Measurements from ENCODE around the gene HSD17B14. TPM values are rescaled to one million over a fixed set of nuclear protein-coding genes. Genes with fewer than 3 reads are reported as not detected.
"Not testable (repeated sequence)": the region's sequence is repeated elsewhere in the genome, so short reads cannot be mapped to it uniquely, and the experiment has no call there.

HSD17B14 gene
- total RNA-seq: 10 to 100 TPM in 1 of 2 donors, 1 to 10 TPM in 1; 6.9 to 25.5 TPM
- 10 to 100 TPM; 15.7 to 19.4 TPM for polyA plus RNA-seq (ENCODE audit: insufficient read length in 2 of 2)
- long read RNA-seq, donor 1, transcript HSD17B14-201 (9 exons, 1,238 nt): major isoform, 8 of 14 reads
- long read RNA-seq, donor 1, partial matches to known transcripts: 6 of 14 reads
- long read RNA-seq, donor 1, other reads (novel, unspliced or antisense): 0 of 14 reads
- long read RNA-seq, donor 2, partial matches to known transcripts: 0 of 1 reads
- long read RNA-seq, donor 2, other reads (novel, unspliced or antisense): 0 of 1 reads
- long read RNA-seq, donor 3, partial matches to known transcripts: 0 of 2 reads
- long read RNA-seq, donor 3, other reads (novel, unspliced or antisense): 0 of 2 reads
- long read RNA-seq, donor 4, transcript HSD17B14-201 (9 exons, 1,238 nt): major isoform, 7 of 17 reads
- long read RNA-seq, donor 4, partial matches to known transcripts: 10 of 17 reads
- long read RNA-seq, donor 4, other reads (novel, unspliced or antisense): 0 of 17 reads

DNA sequence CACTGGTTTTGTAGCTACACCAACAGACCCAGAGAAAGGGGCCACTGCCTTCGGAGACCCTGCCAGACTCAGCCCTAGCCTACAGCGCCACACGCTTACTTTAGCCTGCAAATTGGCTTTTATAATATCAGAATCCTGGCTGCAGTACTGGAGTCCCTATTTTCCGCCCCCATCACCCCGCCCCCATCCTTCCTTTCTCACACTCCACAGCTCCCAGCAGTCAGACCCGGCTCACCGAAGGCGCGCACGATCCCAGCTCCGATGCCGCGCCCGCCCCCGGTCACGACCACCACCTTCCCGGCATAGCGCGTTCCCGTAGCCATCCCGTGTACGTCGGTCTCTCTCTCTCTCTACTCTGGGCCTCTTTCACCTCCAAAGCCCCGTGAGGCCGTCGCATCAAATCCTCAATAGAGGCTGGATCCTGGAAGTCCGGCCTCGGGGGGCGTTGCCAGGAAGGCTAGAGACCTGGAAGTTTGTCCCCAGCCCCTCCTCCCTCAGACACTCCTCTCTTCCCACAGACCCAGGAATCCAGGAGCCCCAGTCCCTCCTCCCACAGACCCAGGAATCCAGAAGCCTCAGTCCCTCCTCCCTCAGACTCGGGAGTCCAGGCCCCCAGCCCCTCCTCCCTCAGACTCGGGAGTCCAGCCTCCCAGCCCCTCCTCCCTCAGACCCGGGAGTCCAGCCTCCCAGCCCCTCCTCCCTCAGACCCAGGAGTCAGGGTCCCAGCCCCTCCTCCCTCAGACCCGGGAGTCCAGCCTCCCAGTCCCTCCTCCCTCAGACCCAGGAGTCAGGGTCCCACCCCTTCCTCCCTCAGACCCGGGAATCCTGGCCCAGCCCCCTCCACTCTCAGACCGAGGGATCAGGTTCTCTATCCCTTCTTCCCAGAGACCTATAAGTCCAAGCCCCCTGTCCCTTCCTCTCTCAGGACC is at the start of gene HSD17B14:
TSS of gene HSD17B14 (minus strand) at position 403 of the 929 bp plus-strand sequence. CDS start at position 323, 80 bp downstream.
- peak within 1 kb of the TSS; percentile 92 for H3K27ac ChIP-seq (ENCODE audit: low read depth, low read length)
- no peaks in the 10 kb centered on the region for H3K9me3 ChIP-seq (ENCODE audit: control insufficient read depth, insufficient read depth, low read length)
- peaks cover 28% of the 10 kb centered on the region for H3K4me1 ChIP-seq (ENCODE audit: control insufficient read depth, insufficient read depth, low read length)
- peak in 4 of 6 donors; percentile 24 to 77 (median 41) for DNase-seq (ENCODE audit: low read depth in 4 of 6, low spot score in 6 of 6)
- H3K4me3 ChIP-seq (ENCODE audit: low read depth, low read length): peak within 1 kb of the TSS; percentile 58
- H3K27me3 ChIP-seq (ENCODE audit: control insufficient read depth, insufficient read depth, low read length): peaks cover 12% of the 10 kb centered on the region
- WGBS (ENCODE audit: insufficient coverage): 2% methylated on average over 34 of the region's 35 CpGs
- peaks cover 18% of the 10 kb centered on the region for H3K36me3 ChIP-seq (ENCODE audit: control insufficient read depth, insufficient read depth, low read length)

DNA sequence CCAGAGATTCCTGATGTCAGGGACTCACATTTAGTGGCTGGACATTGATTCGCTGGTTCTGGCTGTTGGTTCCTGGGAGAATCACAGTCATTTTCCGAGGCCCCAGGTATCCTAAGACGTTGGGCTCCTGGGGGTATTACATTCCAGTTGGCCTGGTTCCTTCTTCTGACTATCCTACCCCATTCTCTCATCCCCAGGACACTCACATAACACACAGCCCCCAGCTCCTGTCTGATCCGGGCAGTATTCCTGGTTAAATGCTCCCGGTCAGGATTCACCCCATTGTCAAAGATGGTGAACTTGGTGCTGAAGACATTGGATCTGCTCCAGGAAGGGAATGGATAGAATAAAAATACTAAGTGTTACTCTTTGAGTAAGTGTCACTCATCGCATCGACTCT is 47.4 kb upstream of the HSD17B14 start:
- Histone ChIP-seq H3K27ac (ENCODE audit: low read depth, low read length) (no peak overlapping the region), H3K36me3 (ENCODE audit: control insufficient read depth, insufficient read depth, low read length) (peaks cover 5% of the 10 kb centered on the region), H3K9me3 (ENCODE audit: control insufficient read depth, insufficient read depth, low read length) (no peaks in the 10 kb centered on the region), H3K4me3 (ENCODE audit: low read depth, low read length) (no peak overlapping the region), H3K27me3 (ENCODE audit: control insufficient read depth, insufficient read depth, low read length) (no peaks in the 10 kb centered on the region), H3K4me1 (ENCODE audit: control insufficient read depth, insufficient read depth, low read length) (no peaks in the 10 kb centered on the region)
- DNase-seq (ENCODE audit: low read depth in 4 of 6, low spot score in 6 of 6): no peak
- 86% methylated on average over 5 of the region's 7 CpGs for WGBS (ENCODE audit: insufficient coverage)

DNA sequence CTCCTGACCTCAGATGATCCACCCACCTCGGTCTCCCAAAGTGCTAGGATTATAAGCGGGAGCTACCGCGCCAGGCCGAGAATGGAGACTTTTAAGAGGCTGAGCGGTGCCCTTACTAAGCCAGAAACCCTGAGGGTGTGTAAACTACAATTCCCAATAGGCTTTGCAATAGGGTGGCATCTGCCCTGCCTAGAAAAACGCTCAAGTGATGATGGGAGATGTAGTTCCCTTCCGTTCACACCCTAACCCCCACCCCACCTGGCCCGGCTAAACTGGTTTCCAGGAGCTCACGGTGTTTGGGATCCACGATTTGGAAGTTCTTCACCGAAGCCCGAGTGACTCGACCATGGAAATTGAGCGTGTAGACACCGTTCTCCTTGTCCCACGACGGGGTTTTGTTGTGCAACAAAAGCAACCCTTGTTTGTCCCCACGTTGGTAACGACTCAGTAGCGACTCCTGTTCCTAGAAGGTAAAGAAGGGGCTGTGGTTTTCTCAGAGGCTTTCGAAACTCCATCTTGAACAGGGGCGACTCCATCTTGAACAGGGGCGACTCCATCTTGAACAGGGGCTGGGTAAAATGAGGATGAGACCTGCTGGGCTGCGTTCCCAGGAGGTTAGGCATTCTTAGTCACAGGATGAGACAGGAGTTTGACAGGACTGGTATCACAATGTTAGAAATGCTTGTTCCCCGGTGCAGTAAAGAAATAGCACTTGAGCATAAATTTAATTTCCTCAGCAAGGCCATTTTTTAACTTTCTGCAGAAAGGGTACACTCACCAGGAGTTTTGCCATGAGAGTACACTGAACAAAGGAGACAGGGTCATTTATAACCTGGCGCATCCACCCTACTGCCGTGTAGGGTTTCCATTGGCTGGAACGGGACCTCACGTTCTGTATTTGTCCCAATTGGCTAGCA is 45.7 kb upstream of the HSD17B14 start:
- no peaks in the 10 kb centered on the region for H3K4me1 ChIP-seq (ENCODE audit: control insufficient read depth, insufficient read depth, low read length)
- no peak overlapping the region for H3K27ac ChIP-seq (ENCODE audit: low read depth, low read length)
- no peaks in the 10 kb centered on the region for H3K9me3 ChIP-seq (ENCODE audit: control insufficient read depth, insufficient read depth, low read length)
- H3K4me3 ChIP-seq (ENCODE audit: low read depth, low read length): no peak overlapping the region
- DNase-seq (ENCODE audit: low read depth in 4 of 6, low spot score in 6 of 6): peak in 2 of 6 donors; percentile 40 to 54
- H3K27me3 ChIP-seq (ENCODE audit: control insufficient read depth, insufficient read depth, low read length): no peaks in the 10 kb centered on the region
- 87% methylated on average over 21 of the region's 30 CpGs for WGBS (ENCODE audit: insufficient coverage)
- peaks cover 7% of the 10 kb centered on the region for H3K36me3 ChIP-seq (ENCODE audit: control insufficient read depth, insufficient read depth, low read length)

DNA sequence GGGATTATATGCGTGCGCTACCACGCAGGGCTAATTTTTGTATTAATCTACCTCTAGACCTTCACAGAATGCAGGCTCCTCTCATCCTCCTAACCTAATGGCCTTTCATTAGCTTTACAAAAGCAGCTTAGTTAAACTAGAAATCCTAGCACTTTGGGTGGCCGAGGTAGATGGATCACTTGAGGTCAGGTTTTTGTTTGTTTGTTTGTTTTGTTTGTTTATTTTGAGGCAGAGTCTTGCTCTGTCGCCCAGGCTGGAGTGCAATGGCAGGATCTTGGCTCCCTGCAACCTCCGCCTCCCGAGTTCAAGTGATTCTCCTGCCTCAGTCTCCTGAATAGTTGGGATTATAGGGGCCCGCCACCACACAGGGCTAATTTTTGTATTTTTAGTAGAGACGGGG is 43.4 kb upstream of the HSD17B14 start:
- H3K4me1 ChIP-seq (ENCODE audit: control insufficient read depth, insufficient read depth, low read length): peaks cover 20% of the 10 kb centered on the region
- not testable (repeated sequence) for H3K27ac ChIP-seq (ENCODE audit: low read depth, low read length); H3K4me3 ChIP-seq (ENCODE audit: low read depth, low read length); H3K27me3 ChIP-seq (ENCODE audit: control insufficient read depth, insufficient read depth, low read length); H3K9me3 ChIP-seq (ENCODE audit: control insufficient read depth, insufficient read depth, low read length); DNase-seq (ENCODE audit: low read depth in 4 of 6, low spot score in 6 of 6)
- WGBS (ENCODE audit: insufficient coverage): 90% methylated on average over 3 of the region's 9 CpGs
- H3K36me3 ChIP-seq (ENCODE audit: control insufficient read depth, insufficient read depth, low read length): peaks cover 27% of the 10 kb centered on the region

DNA sequence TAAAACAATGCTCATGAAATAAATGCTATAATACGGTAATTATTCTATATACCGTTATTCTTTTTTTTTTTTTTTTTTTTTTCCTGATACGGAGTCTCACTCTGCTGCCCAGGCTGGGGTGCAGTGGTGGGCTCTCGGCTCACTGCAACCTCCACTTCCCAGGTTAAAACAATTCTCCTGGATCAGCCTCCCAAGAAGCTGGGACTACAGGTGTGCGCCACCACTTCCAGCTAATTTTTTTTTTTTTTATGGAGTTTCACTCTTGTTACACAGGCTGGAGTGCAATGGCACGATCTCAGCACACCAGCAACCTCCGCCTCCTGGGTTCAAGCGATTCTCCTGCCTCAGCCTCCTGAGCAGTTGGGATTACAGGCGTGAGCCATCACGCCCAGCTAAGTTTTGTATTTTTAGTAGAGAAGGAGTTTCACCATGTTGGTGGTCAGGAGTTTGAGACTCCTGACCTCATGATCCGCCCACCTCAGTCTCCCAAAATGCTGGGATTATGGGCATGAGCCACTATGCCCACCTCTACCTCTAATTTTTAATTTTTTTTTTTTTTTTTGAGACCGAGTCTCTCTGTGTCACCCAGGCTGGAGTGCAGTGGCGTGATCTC is 42.8 kb upstream of the HSD17B14 start:
- H3K4me3 ChIP-seq (ENCODE audit: low read depth, low read length): no peak overlapping the region
- no peaks in the 10 kb centered on the region for H3K9me3 ChIP-seq (ENCODE audit: control insufficient read depth, insufficient read depth, low read length)
- WGBS (ENCODE audit: insufficient coverage): 94% methylated on average over 6 of the region's 13 CpGs
- no peaks in the 10 kb centered on the region for H3K27me3 ChIP-seq (ENCODE audit: control insufficient read depth, insufficient read depth, low read length)
- H3K27ac ChIP-seq (ENCODE audit: low read depth, low read length): no peak overlapping the region
- H3K36me3 ChIP-seq (ENCODE audit: control insufficient read depth, insufficient read depth, low read length): peaks cover 33% of the 10 kb centered on the region
- H3K4me1 ChIP-seq (ENCODE audit: control insufficient read depth, insufficient read depth, low read length): peaks cover 26% of the 10 kb centered on the region
- no peak for DNase-seq (ENCODE audit: low read depth in 4 of 6, low spot score in 6 of 6)

DNA sequence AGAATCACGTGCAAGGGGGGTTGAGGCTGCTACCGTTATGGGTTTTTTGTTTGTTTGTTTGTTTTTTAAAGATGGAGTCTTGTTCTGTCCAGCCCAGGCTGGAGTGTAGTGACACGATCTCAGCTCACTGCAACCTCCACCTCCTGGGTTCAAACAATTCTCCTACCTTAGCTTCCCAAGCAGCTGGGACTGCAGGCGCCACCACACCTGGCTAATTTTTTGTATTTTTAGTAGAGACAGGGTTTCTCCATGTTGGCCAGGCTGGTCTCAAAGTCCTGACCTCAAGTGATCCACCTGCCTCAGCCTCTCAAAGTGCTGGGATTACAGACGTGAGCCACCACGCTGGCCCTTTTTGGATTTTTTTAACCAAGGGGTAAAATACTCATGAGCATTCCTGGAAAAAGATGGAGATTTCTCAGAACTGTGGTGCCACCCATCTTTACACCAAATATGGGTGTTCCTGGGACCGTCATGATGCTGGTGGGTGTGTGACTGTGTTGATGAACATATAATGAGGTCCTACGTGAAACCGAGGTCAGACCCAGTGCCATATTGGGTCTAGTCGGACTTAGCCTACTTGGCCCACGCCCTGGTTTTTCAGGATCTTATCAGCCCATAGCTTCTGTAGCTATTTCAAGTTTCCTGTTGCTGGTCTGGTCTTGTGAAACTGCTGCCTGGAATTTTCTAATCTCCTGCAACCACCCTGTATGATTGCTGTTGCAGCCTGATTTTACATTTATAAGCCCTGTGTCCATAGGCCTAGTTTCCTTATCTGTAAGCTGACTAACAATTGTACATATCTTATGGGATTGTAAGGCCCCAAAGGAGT is 42.1 kb upstream of the HSD17B14 start:
- no peak for DNase-seq (ENCODE audit: low read depth in 4 of 6, low spot score in 6 of 6)
- WGBS (ENCODE audit: insufficient coverage): 82% methylated on average over 7 of the region's 11 CpGs

DNA sequence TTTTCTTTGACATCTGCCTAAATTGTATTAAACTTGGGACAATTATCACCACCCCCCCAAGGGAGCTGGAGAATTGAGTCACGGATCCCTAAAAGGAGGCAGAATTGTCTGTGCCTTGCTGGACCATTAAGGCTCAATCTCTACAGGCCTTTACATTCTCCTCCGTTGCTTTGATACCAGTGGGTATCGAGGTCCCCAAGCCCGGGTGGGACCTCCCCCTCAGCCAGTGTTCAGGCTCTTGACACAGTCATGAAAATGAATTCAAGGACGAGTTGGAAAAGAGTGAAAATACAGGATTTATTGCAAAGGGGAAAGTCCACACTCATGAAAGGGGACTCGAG is 41.5 kb upstream of the HSD17B14 start:
- no peak overlapping the region for H3K27ac ChIP-seq (ENCODE audit: low read depth, low read length)
- 87% methylated on average over 6 of the region's 6 CpGs for WGBS (ENCODE audit: insufficient coverage)
- H3K27me3 ChIP-seq (ENCODE audit: control insufficient read depth, insufficient read depth, low read length): no peaks in the 10 kb centered on the region
- peaks cover 41% of the 10 kb centered on the region for H3K36me3 ChIP-seq (ENCODE audit: control insufficient read depth, insufficient read depth, low read length)
- DNase-seq (ENCODE audit: low read depth in 4 of 6, low spot score in 6 of 6): no peak
- H3K4me1 ChIP-seq (ENCODE audit: control insufficient read depth, insufficient read depth, low read length): peaks cover 39% of the 10 kb centered on the region
- no peaks in the 10 kb centered on the region for H3K9me3 ChIP-seq (ENCODE audit: control insufficient read depth, insufficient read depth, low read length)
- no peak overlapping the region for H3K4me3 ChIP-seq (ENCODE audit: low read depth, low read length)

More for the DNA sequence above, 42.1 kb upstream of the HSD17B14 start:
- Histone ChIP-seq H3K4me3 (ENCODE audit: low read depth, low read length) (no peak overlapping the region), H3K27me3 (ENCODE audit: control insufficient read depth, insufficient read depth, low read length) (no peaks in the 10 kb centered on the region), H3K9me3 (ENCODE audit: control insufficient read depth, insufficient read depth, low read length) (no peaks in the 10 kb centered on the region), H3K27ac (ENCODE audit: low read depth, low read length) (no peak overlapping the region), H3K4me1 (ENCODE audit: control insufficient read depth, insufficient read depth, low read length) (peaks cover 33% of the 10 kb centered on the region), H3K36me3 (ENCODE audit: control insufficient read depth, insufficient read depth, low read length) (peaks cover 38% of the 10 kb centered on the region)

Measured in spinal cord (tissue), 10 donors.